Colonic mucosa (tissue), 4 donors: ENCODE data around the gene MTMR3. TPM values are rescaled to one million over a fixed set of nuclear protein-coding genes. Genes with fewer than 3 reads are reported as not detected.

Experiments used
- DNase-seq: peaks from one replicate; pipeline ENCODE4 v3.0.0-alpha.2; 2020
- H3K27ac ChIP-seq: fragments of 200-600 bp; one replicate; pipeline ENCODE4 v1.8.0; 2021
- H3K27me3 ChIP-seq: fragments of 200-600 bp; one replicate; pipeline ENCODE4 v1.8.0; 2021
- H3K36me3 ChIP-seq: fragments of 200-600 bp; one replicate; pipeline ENCODE4 v1.8.0; 2021
- H3K4me1 ChIP-seq: fragments of 200-600 bp; one replicate; pipeline ENCODE4 v1.8.0; 2021; ENCODE audit warnings: mild to moderate bottlenecking
- H3K4me3 ChIP-seq: fragments of 200-600 bp; one replicate; pipeline ENCODE4 v1.8.0; 2021
- H3K9ac ChIP-seq, 2 donors: one replicate each; pipeline ENCODE4 v1.7.0; 2013; ENCODE audit warnings: control low read depth in 2 of 2, low read depth in 2 of 2, low read length in 2 of 2
- H3K9me3 ChIP-seq: fragments of 200-600 bp; one replicate; pipeline ENCODE4 v1.8.0; 2021
- CTCF ChIP-seq: fragments of 200-600 bp; IDR thresholded peaks from one replicate; pipeline ENCODE4 v1.8.0; 2022; ENCODE audit warnings: antibody characterized with exemption, mild to moderate bottlenecking
- intact Hi-C: fragments of 100-400 bp; cut with DNase I; formaldehyde crosslinking; loops from one replicate; pipeline ENCODE4 v1.14.1; 2022
- total RNA-seq, 2 donors: library from RNA; stranded (reverse); fragmentation: NEBNext Ultra II Directional in 1 of 2; extraction: Animal tissue kit (Norgen Biotek cat#: 25700) in 1 of 2; gene quantifications; one replicate each; pipeline ENCODE4 v1.2.1, GENCODE V29; 2021
- donor health status: healthy.
- donor health status: DM: no; HTN: no; CAD: no.
- donor health status: DM: no; HTN: no; CAD: no.

The MTMR3 gene
- total RNA-seq, 2 donors from 2014 or later, result 35.9 to 49.4 TPM

- Histone ChIP-seq H3K4me3 (no peak overlapping the region), H3K9ac (no peak overlapping the region), H3K9me3 (no peaks in the 10 kb centered on the region), H3K27me3 (no peaks in the 10 kb centered on the region), H3K27ac (no peak overlapping the region), H3K36me3 (no peaks in the 10 kb centered on the region), H3K4me1 (peaks cover 6% of the 10 kb centered on the region)
- TF ChIP-seq CTCF, result no peak
- intact Hi-C loops, result no loop called here
- peak; percentile 4 for DNase-seq
Measured at GRCh38 chr22:30046716-30047363, 163.9 kb downstream of the MTMR3 start.

GRCh38 chr22:30047364-30047738 lies 164.4 kb downstream of the MTMR3 start:
- DNase-seq, result no peak
- intact Hi-C loops, result no loop called here

GRCh38 chr22:30048681-30049080 lies 165.7 kb downstream of the MTMR3 start:
- Histone ChIP-seq H3K9me3 (no peaks in the 10 kb centered on the region), H3K36me3 (no peaks in the 10 kb centered on the region), H3K9ac (no peak overlapping the region), H3K4me3 (no peak overlapping the region), H3K27ac (no peak overlapping the region), H3K27me3 (no peaks in the 10 kb centered on the region), H3K4me1 (peaks cover 6% of the 10 kb centered on the region)
- intact Hi-C loops, result no loop called here
- no peak for TF ChIP-seq CTCF
- no peak for DNase-seq

More at GRCh38 chr22:30047364-30047738, 164.4 kb downstream of the MTMR3 start:
- Histone ChIP-seq H3K4me1 (peaks cover 6% of the 10 kb centered on the region), H3K27ac (no peak overlapping the region), H3K27me3 (no peaks in the 10 kb centered on the region), H3K9me3 (no peaks in the 10 kb centered on the region), H3K9ac (no peak overlapping the region), H3K4me3 (no peak overlapping the region), H3K36me3 (no peaks in the 10 kb centered on the region)
- TF ChIP-seq CTCF, result no peak

- H3K36me3 ChIP-seq, result no peaks in the 10 kb centered on the region
- no peaks in the 10 kb centered on the region for H3K4me1 ChIP-seq
- intact Hi-C loops, result no loop called here
- H3K9ac ChIP-seq, result no peak overlapping the region
- no peak for TF ChIP-seq CTCF
- no peak for DNase-seq
- no peak overlapping the region for H3K27ac ChIP-seq
- no peaks in the 10 kb centered on the region for H3K27me3 ChIP-seq
- no peak overlapping the region for H3K4me3 ChIP-seq
- H3K9me3 ChIP-seq, result no peaks in the 10 kb centered on the region
Measured at GRCh38 chr22:30054067-30054763, 171.2 kb downstream of the MTMR3 start.

GRCh38 chr22:30054764-30055069 lies 171.7 kb downstream of the MTMR3 start:
- no peak for TF ChIP-seq CTCF
- Histone ChIP-seq H3K4me1 (no peaks in the 10 kb centered on the region), H3K9me3 (no peaks in the 10 kb centered on the region), H3K4me3 (no peak overlapping the region), H3K36me3 (no peaks in the 10 kb centered on the region), H3K27ac (no peak overlapping the region), H3K9ac (no peak overlapping the region), H3K27me3 (no peaks in the 10 kb centered on the region)
- no peak for DNase-seq
- intact Hi-C loops, result no loop called here
